H1 (cell line): Measurements from ENCODE around the gene NARS2. TPM values are rescaled to one million over a fixed set of nuclear protein-coding genes. Genes with fewer than 3 reads are reported as not detected.

Experiments
- CTCF ChIA-PET: fragments of 300-600 bp; sonication (Branson Sonifier 250); formaldehyde crosslinking; loops from one replicate; lab custom pipeline; 2021; ENCODE audit not compliant: partially characterized antibody; lab: Charles Lee
- POLR2A ChIA-PET: fragments of 300-600 bp; sonication (Branson Sonifier 250); formaldehyde crosslinking; loops from one replicate; lab custom pipeline; 2021; ENCODE audit warnings: inconsistent platforms; ENCODE audit not compliant: partially characterized antibody; lab: Charles Lee
- DNase-seq, 2 experiments: peaks; one replicate each; pipeline versions ENCODE4 v3.0.0 to v3.0.0-alpha.2; 2010 to 2022; ENCODE audit warnings: low spot score in 2 of 2, low read depth in 1 of 2, mixed read lengths in 1 of 2
- FAIRE-seq: peaks from 2 replicates; lab custom pipeline; 2011; peaks lifted over from hg19 to GRCh38; lab: Jason Lieb, UNC
- H2AFZ ChIP-seq: 2 replicates; pipeline ENCODE4 v1.8.1; 2012; ENCODE audit warnings: low read length, inconsistent platforms
- H2AK5ac ChIP-seq: 2 replicates; pipeline ENCODE4 v1.6.1; 2013; ENCODE audit warnings: low read depth, low read length
- H2BK120ac ChIP-seq: replicated peaks from 2 replicates; pipeline ENCODE3; 2013; ENCODE audit warnings: low read depth, low read length, inconsistent platforms
- H2BK12ac ChIP-seq: 2 replicates; pipeline ENCODE4 v1.6.1; 2013; ENCODE audit warnings: low read depth, low read length
- H2BK15ac ChIP-seq: 2 replicates; pipeline ENCODE4 v1.6.1; 2013; ENCODE audit warnings: low read length
- H2BK20ac ChIP-seq: 2 replicates; pipeline ENCODE4 v1.6.1; 2013; ENCODE audit warnings: low read length
- H2BK5ac ChIP-seq: 2 replicates; pipeline ENCODE4 v1.6.1; 2013; ENCODE audit warnings: low read depth, low read length
- H3K14ac ChIP-seq: 2 replicates; pipeline ENCODE4 v1.6.1; 2013; ENCODE audit warnings: inconsistent platforms; ENCODE audit not compliant: insufficient read length
- H3K18ac ChIP-seq: 2 replicates; pipeline ENCODE4 v1.6.1; 2013; ENCODE audit warnings: low read length; ENCODE audit errors: extremely low read depth
- H3K23ac ChIP-seq: 2 replicates; pipeline ENCODE4 v1.6.1; 2013; ENCODE audit warnings: inconsistent platforms; ENCODE audit not compliant: insufficient read length
- H3K23me2 ChIP-seq: 2 replicates; pipeline ENCODE4 v1.6.1; 2013; ENCODE audit warnings: low read depth, low read length
- H3K27ac ChIP-seq: 2 replicates; pipeline ENCODE4 v1.6.1; 2011; ENCODE audit warnings: low read depth, low read length, inconsistent platforms
- H3K27me3 ChIP-seq, 4 experiments: replicated peaks in 1 of 4; 1 replicate in 1 of 4; 2 replicates in 3 of 4; pipeline versions ENCODE4 v1.6.1 to v1.8.1; 2011 to 2013; ENCODE audit warnings: low read length in 3 of 4, mild to moderate bottlenecking in 3 of 4, inconsistent platforms in 2 of 4, mixed read lengths in 2 of 4, moderate library complexity in 1 of 4; ENCODE audit not compliant: control insufficient read depth in 3 of 4, insufficient read depth in 3 of 4; ENCODE audit errors: extremely low read depth in 1 of 4
- H3K36me3 ChIP-seq, 4 experiments: 2 replicates each; pipeline versions ENCODE4 v1.6.1 to v1.8.1; 2011 to 2013; ENCODE audit warnings: mild to moderate bottlenecking in 4 of 4, low read length in 3 of 4, moderate library complexity in 2 of 4, control low read depth in 1 of 4, inconsistent platforms in 1 of 4; ENCODE audit not compliant: insufficient read depth in 4 of 4, control insufficient read depth in 2 of 4
- H3K4ac ChIP-seq: replicated peaks from 2 replicates; pipeline ENCODE3; 2013; ENCODE audit warnings: low read length, low read depth, mixed read lengths, inconsistent platforms; ENCODE audit not compliant: insufficient read length
- H3K4me1 ChIP-seq, 4 experiments: replicated peaks in 1 of 4; 1 replicate in 1 of 4; 2 replicates in 3 of 4; pipeline versions ENCODE4 v1.6.1 to v1.8.1; 2011 to 2013; ENCODE audit warnings: low read length in 3 of 4, inconsistent platforms in 2 of 4, mixed read lengths in 1 of 4; ENCODE audit not compliant: insufficient read depth in 4 of 4, control insufficient read depth in 3 of 4
- H3K4me2 ChIP-seq, 2 experiments: 2 replicates each; pipeline versions ENCODE4 v1.6.1 to v1.8.1; 2011 to 2013; ENCODE audit warnings: low read depth in 2 of 2, low read length in 2 of 2, control low read depth in 1 of 2, inconsistent platforms in 1 of 2, mild to moderate bottlenecking in 1 of 2; ENCODE audit not compliant: insufficient read depth in 1 of 2
- H3K4me3 ChIP-seq, 4 experiments: fragments of 200-600, 300-600 bp in 1 of 4; sonication (generic), shearing (Covaris generic), sonication (Bioruptor Twin) in 1 of 4; 2 replicates each; pipeline versions ENCODE4 v1.5.1 to v1.8.1; 2011 to 2016; ENCODE audit warnings: low read length in 4 of 4, low read depth in 3 of 4, control low read depth in 2 of 4, inconsistent platforms in 2 of 4, mild to moderate bottlenecking in 2 of 4, mixed read lengths in 1 of 4, moderate library complexity in 1 of 4; ENCODE audit not compliant: insufficient read depth in 2 of 4; ENCODE audit errors: extremely low read depth in 1 of 4
- H3K56ac ChIP-seq: replicated peaks from 2 replicates; pipeline ENCODE3; 2013; ENCODE audit warnings: low read depth, mild to moderate bottlenecking, mixed read lengths, low read length, inconsistent platforms; ENCODE audit not compliant: insufficient read length
- H3K79me1 ChIP-seq: 2 replicates; pipeline ENCODE4 v1.6.1; 2013; ENCODE audit warnings: low read depth, low read length, control low read depth
- H3K79me2 ChIP-seq, 2 experiments: 2 replicates each; pipeline versions ENCODE4 v1.6.1 to v1.8.1; 2012 to 2013; ENCODE audit warnings: low read length in 2 of 2, mild to moderate bottlenecking in 2 of 2, inconsistent platforms in 1 of 2; ENCODE audit not compliant: insufficient read depth in 2 of 2, control insufficient read depth in 1 of 2
- H3K9ac ChIP-seq, 4 experiments: replicated peaks in 1 of 4; 1 replicate in 1 of 4; 2 replicates in 3 of 4; pipeline versions ENCODE4 v1.6.1 to v1.8.1; 2011 to 2013; ENCODE audit warnings: low read depth in 3 of 4, low read length in 3 of 4, control low read depth in 2 of 4, mild to moderate bottlenecking in 2 of 4, moderate library complexity in 2 of 4, inconsistent platforms in 1 of 4; ENCODE audit errors: extremely low read depth in 1 of 4
- H3K9me3 ChIP-seq, 2 experiments: 2 replicates each; pipeline versions ENCODE4 v1.6.1 to v1.8.1; 2012 to 2013; ENCODE audit warnings: mild to moderate bottlenecking in 2 of 2, moderate library complexity in 2 of 2, control low read depth in 1 of 2, inconsistent platforms in 1 of 2, low read depth in 1 of 2, low read length in 1 of 2, mixed read lengths in 1 of 2; ENCODE audit not compliant: insufficient read depth in 2 of 2
- H4K20me1 ChIP-seq, 2 experiments: replicated peaks in 1 of 2; 2 replicates each; pipeline versions ENCODE3 to v1.8.1; 2011 to 2013; ENCODE audit warnings: inconsistent platforms in 2 of 2, low read length in 2 of 2, mild to moderate bottlenecking in 1 of 2; ENCODE audit not compliant: insufficient read depth in 2 of 2, control insufficient read depth in 1 of 2
- H4K5ac ChIP-seq: 2 replicates; pipeline ENCODE4 v1.6.1; 2013; ENCODE audit warnings: low read length, low read depth, mixed read lengths, inconsistent platforms; ENCODE audit not compliant: insufficient read length
- H4K8ac ChIP-seq: 2 replicates; pipeline ENCODE4 v1.8.0; 2013; ENCODE audit warnings: mild to moderate bottlenecking, moderate library complexity, low read length, inconsistent platforms; ENCODE audit not compliant: insufficient read depth; ENCODE audit errors: extremely low read depth
- H4K91ac ChIP-seq: replicated peaks from 2 replicates; pipeline ENCODE3; 2013; ENCODE audit warnings: low read length, mixed read lengths, inconsistent platforms; ENCODE audit not compliant: insufficient read length
- CBX5 ChIP-seq: fragments of 300-800, 300-1000 bp; sonication (generic); IDR thresholded peaks from 2 replicates; pipeline ENCODE4 v1.7.1; 2016; ENCODE audit warnings: antibody characterized with exemption, low read length, low read depth
- EGR1 ChIP-seq: IDR thresholded peaks from 2 replicates; pipeline ENCODE4 v1.6.1; 2011; ENCODE audit warnings: low read depth, low read length, borderline replicate concordance
- FOSL1 ChIP-seq: IDR thresholded peaks from 2 replicates; pipeline ENCODE4 v1.6.1; 2011; ENCODE audit warnings: mild to moderate bottlenecking, low read depth, low read length, moderate library complexity; ENCODE audit not compliant: insufficient read depth
- GTF2F1 ChIP-seq: IDR thresholded peaks from 2 replicates; pipeline ENCODE4 v1.6.1; 2012; ENCODE audit warnings: low read depth, low read length, improper control_type of control experiment, borderline replicate concordance
- HDAC2 ChIP-seq, 2 experiments: fragments of 300-600 bp in 1 of 2; sonication (generic) in 1 of 2; IDR thresholded peaks; 2 replicates each; pipeline ENCODE4 v1.6.1; 2011 to 2012; ENCODE audit warnings: low read depth in 2 of 2, low read length in 2 of 2, mild to moderate bottlenecking in 2 of 2, moderate library complexity in 2 of 2, borderline replicate concordance in 1 of 2, inconsistent platforms in 1 of 2
- HDAC6 ChIP-seq: IDR thresholded peaks from one replicate; pipeline ENCODE4 v1.7.1; 2012; ENCODE audit warnings: low read depth, mild to moderate bottlenecking, inconsistent platforms, low read length, moderate library complexity
- KDM4A ChIP-seq: IDR thresholded peaks from one replicate; pipeline ENCODE4 v1.7.1; 2012; ENCODE audit warnings: low read depth, mild to moderate bottlenecking, moderate library complexity, low read length, inconsistent platforms; ENCODE audit not compliant: severe bottlenecking
- RAD21 ChIP-seq, 2 experiments: IDR thresholded peaks in 1 of 2; conservative IDR thresholded peaks in 1 of 2; 2 replicates each; pipeline ENCODE4 v1.6.1; 2011; ENCODE audit warnings: low read depth in 2 of 2, low read length in 2 of 2, improper control_type of control experiment in 1 of 2, inconsistent platforms in 1 of 2, mild to moderate bottlenecking in 1 of 2, moderate library complexity in 1 of 2
- RFX5 ChIP-seq: IDR thresholded peaks from 2 replicates; pipeline ENCODE4 v1.6.1; 2011; ENCODE audit warnings: low read depth, low read length, improper control_type of control experiment, borderline replicate concordance
- SUZ12 ChIP-seq: fragments of 200-600 bp; sonication (generic); IDR thresholded peaks from 2 replicates; pipeline ENCODE4 v1.6.1; 2012; ENCODE audit warnings: mild to moderate bottlenecking, inconsistent platforms, low read length, moderate library complexity, mixed read lengths
- TEAD4 ChIP-seq: IDR thresholded peaks from 2 replicates; pipeline ENCODE4 v1.6.1; 2012; ENCODE audit warnings: low read depth, low read length, inconsistent platforms, mixed read lengths
- YY1 ChIP-seq: IDR thresholded peaks from 2 replicates; pipeline ENCODE4 v1.6.1; 2011; ENCODE audit warnings: low read depth, mild to moderate bottlenecking, low read length
- WGBS, 2 experiments: shearing (Covaris generic) in 1 of 2; methylation state at CpG; one replicate each; pipeline versions ENCODE4 v1.1.6 to v1.1.7; 2013 to 2015; ENCODE audit warnings: low lambda C conversion rate in 2 of 2, mixed read lengths in 2 of 2, inconsistent platforms in 1 of 2, low coverage in 1 of 2, missing lambda C conversion rate in 1 of 2; ENCODE audit not compliant: insufficient replicate concordance in 2 of 2, insufficient coverage in 1 of 2, insufficient read length in 1 of 2; ENCODE audit errors: extremely low coverage in 1 of 2, missing lambda C conversion rate in 1 of 2; 5-methylcytosine and 5-hydroxymethylcytosine counted together
- polyA plus RNA-seq, 7 experiments: library from polyadenylated mRNA; depleted of rRNA in 3 of 7; stranded (reverse) in 5 of 7; unstranded in 2 of 7; fragments of >200 nt in 5 of 7; fragments of 200-250 nt in 2 of 7; gene quantifications; 1 replicate in 5 of 7; 2 replicates in 1 of 7; 4 replicates in 1 of 7; pipeline versions ENCODE4 v1.2.1 to v1.2.3, GENCODE V29; 2011 to 2013; ENCODE audit warnings: missing spikeins in 2 of 7, mixed read lengths in 2 of 7
- total RNA-seq: library from RNA; stranded (reverse); fragmentation: NEBNext Ultra II Directional; extraction: Animal tissue kit (Norgen Biotek cat#: 25700); gene quantifications from 2 replicates; pipeline ENCODE4 v1.2.1, GENCODE V29; 2021
- TF ChIP-seq, protein P1 (sequence below): IDR thresholded peaks from 2 replicates; pipeline ENCODE4 v1.6.1; 2012; ENCODE audit warnings: inconsistent platforms

NARS2 gene
- total and polyA plus RNA-seq, 2 of the 8 experiments (the other 6 are each of a cell fraction or from before 2014, with no cell fraction given) = 26.2 to 51.6 TPM

DNA sequence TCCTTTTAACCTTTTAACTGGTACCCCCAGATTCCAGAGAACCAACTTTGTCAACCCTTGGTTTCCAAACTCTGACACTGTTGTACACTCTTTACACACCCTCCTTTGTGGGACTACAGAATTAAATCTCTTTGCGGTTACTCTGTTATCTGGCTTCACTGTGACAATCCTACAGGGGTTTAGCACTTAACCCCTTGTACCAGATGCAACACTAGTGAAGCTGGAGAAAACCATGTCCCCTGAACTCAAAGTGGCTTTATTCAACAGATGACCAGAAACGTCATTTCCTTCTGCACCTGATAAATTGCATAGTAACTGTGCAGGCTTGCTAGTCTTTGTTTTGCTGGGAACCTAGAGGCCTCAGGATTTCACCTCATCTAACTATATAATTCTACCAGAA, 151.4 kb downstream of the NARS2 start:
- Histone ChIP-seq H3K9me3 (no peaks in the 10 kb centered on the region), H3K79me1 (no peaks in the 10 kb centered on the region), H3K4me1 (peaks cover 3 to 13% (median 11%) of the 10 kb centered on the region in 4 experiments; a peak in 6 of 7 replicates)
- TF ChIP-seq HDAC2 (IDR thresholded peaks at IDR 0.05; ENCODE audit: borderline replicate concordance in 1 of 2, low read depth in 2 of 2, low read length in 2 of 2) (no peak), RAD21 (IDR thresholded peaks at IDR 0.05 in 1 of 2, conservative IDR thresholded peaks at IDR 0.05 in 1 of 2; ENCODE audit: low read depth in 2 of 2, low read length in 2 of 2) (no peak), HDAC6 (no peak), EGR1 (no peak), YY1 (no peak), RFX5 (no peak), SUZ12 (no peak), KDM4A (no peak), GTF2F1 (no peak), CBX5 (no peak), FOSL1 (no peak), TEAD4 (no peak)
- TF ChIP-seq, protein P1, sequence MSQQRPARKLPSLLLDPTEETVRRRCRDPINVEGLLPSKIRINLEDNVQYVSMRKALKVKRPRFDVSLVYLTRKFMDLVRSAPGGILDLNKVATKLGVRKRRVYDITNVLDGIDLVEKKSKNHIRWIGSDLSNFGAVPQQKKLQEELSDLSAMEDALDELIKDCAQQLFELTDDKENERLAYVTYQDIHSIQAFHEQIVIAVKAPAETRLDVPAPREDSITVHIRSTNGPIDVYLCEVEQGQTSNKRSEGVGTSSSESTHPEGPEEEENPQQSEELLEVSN = no peak

More for the DNA sequence above, 151.4 kb downstream of the NARS2 start:
- ChIA-PET CTCF (interaction anchor here (0.8 to 7.6 kb wide), 3 partner anchors 6 to 195 kb away, joined by 4 to 87 read pairs (median 5); no protein-coding TSS in a partner anchor), POLR2A (no interaction called here)
- Histone ChIP-seq H3K4me3 (no peak overlapping the region), H2BK120ac (no peak overlapping the region), H2BK15ac (no peak overlapping the region), H3K27me3 (peaks cover 0 to 13% (median 8%) of the 10 kb centered on the region in 4 experiments; a peak in 4 of 7 replicates), H3K23ac (no peak overlapping the region), H4K20me1 (no peaks in the 10 kb centered on the region), H2BK12ac (no peak overlapping the region), H2BK5ac (no peak overlapping the region), H3K23me2 (peaks cover 3% of the 10 kb centered on the region; the same call in 1 of the 2 replicates), H4K8ac (no peak overlapping the region), H4K5ac (no peak overlapping the region), H4K91ac (no peak overlapping the region), H3K79me2 (no peaks in the 10 kb centered on the region), H3K36me3 (no peaks in the 10 kb centered on the region), H3K27ac (no peak overlapping the region), H3K4ac (no peak overlapping the region), H3K18ac (no peak overlapping the region), H3K4me2 (no peak overlapping the region), H3K14ac (no peak overlapping the region), H2AFZ (no peak overlapping the region), H2BK20ac (no peak overlapping the region), H3K9ac (no peak overlapping the region), H3K56ac (no peak overlapping the region), H2AK5ac (no peak overlapping the region)
- WGBS, 2 experiments = 90% methylated on average over 2 of the region's 2 CpGs; no CpG with 5 or more reads in 1 of the 2 experiments
- FAIRE-seq (no peak), DNase-seq (no peak)
